Measurements from ENCODE around the gene C1QBP. TPM values are rescaled to one million over a fixed set of nuclear protein-coding genes. Genes with fewer than 3 reads are reported as not detected.

Gene C1QBP
- total and polyA plus RNA-seq, 4 donors, result 94.9 to 123 (median 112) TPM

GRCh38 chr17:5434984-5435383 lies 4.0 kb downstream of the C1QBP start:
- H3K4me3 ChIP-seq (ENCODE audit: low read depth in 1 of 3, low read length in 3 of 3), result no peak overlapping the region
- H3K27me3 ChIP-seq (ENCODE audit: control insufficient read depth in 4 of 4, insufficient read depth in 4 of 4, low read length in 3 of 4), result no peaks in the 10 kb centered on the region
- TF ChIP-seq FOXA2 (IDR thresholded peaks at IDR 0.05) (no peak), RXRA (IDR thresholded peaks at IDR 0.05) (no peak), ATF3 (IDR thresholded peaks at IDR 0.05) (no peak), HNF4G (IDR thresholded peaks at IDR 0.05) (no peak), FOXA1 (IDR thresholded peaks at IDR 0.05) (no peak), EGR1 (IDR thresholded peaks at IDR 0.05; ENCODE audit: low read depth in 2 of 2) (no peak), RAD21 (IDR thresholded peaks at IDR 0.05) (no peak), SP1 (IDR thresholded peaks at IDR 0.05) (no peak), MAX (IDR thresholded peaks at IDR 0.05) (no peak), YY1 (IDR thresholded peaks at IDR 0.05) (no peak), REST (IDR thresholded peaks at IDR 0.05) (no peak), TAF1 (conservative IDR thresholded peaks at IDR 0.05) (no peak), ZBTB33 (IDR thresholded peaks at IDR 0.05) (no peak), CTCF (IDR thresholded peaks at IDR 0.05; ENCODE audit: low read depth, low read length, missing input control) (no peak), JUND (IDR thresholded peaks at IDR 0.05) (no peak), HNF4A (conservative IDR thresholded peaks at IDR 0.05) (no peak), NR2F2 (IDR thresholded peaks at IDR 0.05) (no peak), GABPA (IDR thresholded peaks at IDR 0.05 in 1 of 2, conservative IDR thresholded peaks at IDR 0.05 in 1 of 2) (no peak)
- no peaks in the 10 kb centered on the region for H3K9me3 ChIP-seq (ENCODE audit: control insufficient read depth in 4 of 4, low read length in 3 of 4)
- peaks cover 5 to 50% (median 41%) of the 10 kb centered on the region in 4 donors for H3K36me3 ChIP-seq (ENCODE audit: control insufficient read depth in 4 of 4, insufficient read depth in 3 of 4, low read depth in 1 of 4, low read length in 3 of 4)
- 96% methylated on average over 2 of the region's 2 CpGs for WGBS
- DNase-seq (ENCODE audit: low spot score), result no peak
- H3K27ac ChIP-seq (ENCODE audit: low read depth in 1 of 2, low read length in 2 of 2), result no peak overlapping the region
- peaks cover 0 to 15% (median 11%) of the 10 kb centered on the region in 4 donors for H3K4me1 ChIP-seq (ENCODE audit: control insufficient read depth in 4 of 4, insufficient read depth in 4 of 4, low read length in 3 of 4)
- no peak overlapping the region for H3K9ac ChIP-seq (ENCODE audit: low read depth in 1 of 2, low read length in 2 of 2)
